GM23338 (cell line): ENCODE data around the gene ARSB. TPM values are rescaled to one million over a fixed set of nuclear protein-coding genes. Genes with fewer than 3 reads are reported as not detected.

ENCODE experiments used
- ATAC-seq: fragments of 200-7000 bp; cut with Tn5 transposase; 3 replicates; pipeline ENCODE4 v1.9.1; 2020
- DNase-seq: peaks from one replicate; pipeline ENCODE4 v3.0.0-alpha.2; 2015; ENCODE audit warnings: low spot score
- H2AFZ ChIP-seq: fragments of 200-600 bp; sonication (generic); 2 replicates; pipeline ENCODE4 v1.8.0; 2016; ENCODE audit warnings: antibody characterized with exemption, mild to moderate bottlenecking, moderate library complexity
- H3F3A ChIP-seq: fragments of 200-600 bp; sonication (generic); replicated peaks from 2 replicates; pipeline ENCODE4 v1.8.0; 2017; ENCODE audit warnings: antibody characterized with exemption, mixed run types, low read depth
- H3K27ac ChIP-seq: fragments of 200-600 bp; sonication (generic); 2 replicates; pipeline ENCODE4 v1.6.1; 2016; ENCODE audit warnings: low read depth
- H3K27me3 ChIP-seq: fragments of 200-600 bp; sonication (generic); 2 replicates; pipeline ENCODE4 v1.8.0; 2016; ENCODE audit warnings: mild to moderate bottlenecking, mixed run types, moderate library complexity; ENCODE audit not compliant: insufficient read depth
- H3K36me3 ChIP-seq: fragments of 200-600 bp; sonication (generic); 2 replicates; pipeline ENCODE4 v1.8.0; 2016; ENCODE audit warnings: mild to moderate bottlenecking; ENCODE audit not compliant: insufficient read depth
- H3K4me1 ChIP-seq: fragments of 200-600 bp; sonication (generic); 2 replicates; pipeline ENCODE4 v1.8.0; 2016; ENCODE audit warnings: mild to moderate bottlenecking, moderate library complexity; ENCODE audit not compliant: insufficient read depth
- H3K4me2 ChIP-seq: fragments of 200-600 bp; sonication (generic); 2 replicates; pipeline ENCODE4 v1.7.1; 2017; ENCODE audit warnings: mixed run types
- H3K4me3 ChIP-seq: fragments of 200-600 bp; sonication (generic); 2 replicates; pipeline ENCODE4 v1.6.1; 2016; ENCODE audit warnings: mixed run types
- H3K79me2 ChIP-seq: fragments of 200-600 bp; sonication (generic); replicated peaks from 2 replicates; pipeline ENCODE4 v1.8.0; 2017; ENCODE audit warnings: mild to moderate bottlenecking; ENCODE audit not compliant: insufficient read depth
- H3K9me2 ChIP-seq: fragments of 200-600 bp; sonication (generic); 2 replicates; pipeline ENCODE4 v1.8.0; 2017; ENCODE audit not compliant: insufficient read depth
- H4K20me1 ChIP-seq: fragments of 200-600 bp; sonication (generic); replicated peaks from 2 replicates; pipeline ENCODE4 v1.8.0; 2017; ENCODE audit warnings: mild to moderate bottlenecking; ENCODE audit not compliant: insufficient read depth
- H3K27ac Mint-ChIP-seq: 2 replicates; pipeline ENCODE4 v1.8.0; 2020; ENCODE audit warnings: inconsistent platforms, mild to moderate bottlenecking, moderate library complexity, mixed read lengths
- H3K27me3 Mint-ChIP-seq: 3 replicates; pipeline ENCODE4 v1.8.0; 2022; ENCODE audit warnings: low read depth, mild to moderate bottlenecking, moderate library complexity, mixed read lengths, inconsistent platforms; ENCODE audit not compliant: insufficient read depth, poor library complexity
- H3K36me3 Mint-ChIP-seq: 3 replicates; pipeline ENCODE4 v1.8.0; 2021; ENCODE audit warnings: low read depth, mild to moderate bottlenecking, inconsistent platforms, moderate library complexity, mixed read lengths
- H3K4me1 Mint-ChIP-seq: 3 replicates; pipeline ENCODE4 v1.8.0; 2020; ENCODE audit warnings: mild to moderate bottlenecking, inconsistent platforms, mixed read lengths
- H3K4me3 Mint-ChIP-seq: 3 replicates; pipeline ENCODE4 v1.8.0; 2021; ENCODE audit warnings: moderate library complexity, mild to moderate bottlenecking, inconsistent platforms, mixed read lengths
- H3K9me3 Mint-ChIP-seq: 3 replicates; pipeline ENCODE4 v1.8.0; 2020; ENCODE audit warnings: moderate library complexity, mild to moderate bottlenecking, inconsistent platforms, mixed read lengths
- CREB1 ChIP-seq: fragments of 250-450 bp; sonication (Bioruptor Pico); IDR thresholded peaks from 2 replicates; pipeline ENCODE4 v1.5.0; 2020; ENCODE audit warnings: low read depth, mild to moderate bottlenecking, moderate library complexity
- CTCF ChIP-seq, 2 experiments: fragments of 200-600 bp in 1 of 2; sonication (generic) in 1 of 2; conservative IDR thresholded peaks; 2 replicates each; pipeline versions ENCODE4 v1.5.1 to v1.6.1; 2016 to 2017; ENCODE audit warnings: antibody characterized with exemption in 2 of 2, low read depth in 2 of 2, mild to moderate bottlenecking in 2 of 2, moderate library complexity in 1 of 2
- ETS1 ChIP-seq: IDR thresholded peaks from 2 replicates; pipeline ENCODE4 v1.6.1; 2016; ENCODE audit warnings: antibody characterized with exemption
- EZH2 ChIP-seq: fragments of 200-600 bp; sonication (generic); IDR thresholded peaks from one replicate; pipeline ENCODE4 v1.8.0; 2017; ENCODE audit warnings: antibody characterized with exemption, mild to moderate bottlenecking, low read depth; ENCODE audit not compliant: unreplicated experiment
- EZH2phosphoT487 ChIP-seq: fragments of 200-600 bp; sonication (generic); IDR thresholded peaks from one replicate; pipeline ENCODE4 v1.8.1; 2018; ENCODE audit warnings: antibody characterized with exemption; ENCODE audit not compliant: unreplicated experiment
- JUNB ChIP-seq: IDR thresholded peaks from one replicate; pipeline ENCODE4 v1.6.1; 2016; ENCODE audit warnings: antibody characterized with exemption; ENCODE audit not compliant: unreplicated experiment
- NANOG ChIP-seq: IDR thresholded peaks from 2 replicates; pipeline ENCODE4 v1.6.1; 2016; ENCODE audit warnings: antibody characterized with exemption, borderline replicate concordance
- POLR2AphosphoS5 ChIP-seq: IDR thresholded peaks from 2 replicates; pipeline ENCODE4 v1.6.1; 2016; ENCODE audit warnings: antibody characterized with exemption, low read depth
- REST ChIP-seq: IDR thresholded peaks from one replicate; pipeline ENCODE4 v1.6.1; 2018; ENCODE audit warnings: antibody characterized with exemption; ENCODE audit not compliant: unreplicated experiment
- STAT1 ChIP-seq: IDR thresholded peaks from one replicate; pipeline ENCODE4 v1.6.1; 2016; ENCODE audit warnings: antibody characterized with exemption; ENCODE audit not compliant: unreplicated experiment
- ZNF114 ChIP-seq: fragments of 250-450 bp; sonication (Bioruptor Pico); IDR thresholded peaks from 2 replicates; pipeline ENCODE4 v1.5.0; 2020; ENCODE audit warnings: mild to moderate bottlenecking, moderate library complexity
- ZNF331 ChIP-seq: fragments of 250-450 bp; sonication (Bioruptor Pico); IDR thresholded peaks from 2 replicates; pipeline ENCODE4 v1.5.0; 2020; ENCODE audit warnings: low read depth, mild to moderate bottlenecking, moderate library complexity
- ZNF462 ChIP-seq: fragments of 250-450 bp; sonication (Bioruptor Pico); IDR thresholded peaks from 2 replicates; pipeline ENCODE4 v1.5.0; 2020; ENCODE audit warnings: mild to moderate bottlenecking, moderate library complexity
- polyA plus RNA-seq: library from polyadenylated mRNA; unstranded; fragments of >200 nt; fragmentation: Nextera tagmentation; extraction: Ambion mirVana; gene quantifications from 2 replicates; pipeline ENCODE4 v1.2.1, GENCODE V29; 2016
- total RNA-seq: library from RNA; depleted of rRNA; stranded (reverse); fragments of >200 nt; shearing (Covaris generic); gene quantifications from 2 replicates; pipeline ENCODE4 v1.2.3, GENCODE V29; 2014

The ARSB gene
- total and polyA plus RNA-seq, 2 experiments from 2014 or later, result 7.4 to 24.6 TPM

- peaks cover 25% of the 10 kb centered on the region for H3K79me2 ChIP-seq
- ATAC-seq (no peak), DNase-seq (no peak)
- H3K4me1 Mint-ChIP-seq, result peaks cover 24% of the 10 kb centered on the region
- 0 out of 2 replicates have a peak, but pooled peaks cover 2% of the 10 kb centered on the region for H3F3A ChIP-seq
- no peak overlapping the region for H2AFZ ChIP-seq
- H3K4me2 ChIP-seq, result no peak overlapping the region
- no peaks in the 10 kb centered on the region for H3K27me3 ChIP-seq
- H4K20me1 ChIP-seq, result no peaks in the 10 kb centered on the region
- no peaks in the 10 kb centered on the region for H3K9me2 ChIP-seq
- no peak overlapping the region for H3K4me3 ChIP-seq
- no peaks in the 10 kb centered on the region; the same call in 2 of the 3 replicates for H3K9me3 Mint-ChIP-seq
- H3K27ac ChIP-seq, result no peak overlapping the region
- TF ChIP-seq POLR2AphosphoS5 (no peak), EZH2phosphoT487 (no peak), ETS1 (no peak), JUNB (no peak), ZNF114 (CRISPR knock-in tag) (no peak), EZH2 (no peak), REST (no peak), CREB1 (CRISPR knock-in tag) (no peak), NANOG (no peak), ZNF462 (CRISPR knock-in tag) (no peak), CTCF (conservative IDR thresholded peaks at IDR 0.05; ENCODE audit: low read depth in 2 of 2) (no peak), STAT1 (no peak), ZNF331 (CRISPR knock-in tag) (no peak)
- H3K27me3 Mint-ChIP-seq, result peaks cover 2% of the 10 kb centered on the region
- H3K27ac Mint-ChIP-seq, result no peak overlapping the region
- peaks cover 18% of the 10 kb centered on the region for H3K4me1 ChIP-seq
- no peak overlapping the region for H3K4me3 Mint-ChIP-seq
- H3K36me3 Mint-ChIP-seq, result no peaks in the 10 kb centered on the region
- H3K36me3 ChIP-seq, result no peaks in the 10 kb centered on the region
Measured at GRCh38 chr5:78979117-78979742, 5.9 kb downstream of the ARSB start.
